HuH-7.5 (cell line): ENCODE measurements around the gene LCLAT1.

Experiments used
- DNase-seq: peaks from one replicate; pipeline ENCODE4 v3.0.0; 2011; ENCODE audit warnings: low spot score

The LCLAT1 gene

GRCh38 chr2:30675758-30676157, 228.7 kb downstream of the LCLAT1 start:
- DNase-seq, result no peak

- DNase-seq, result no peak
Observed at GRCh38 chr2:30677231-30677630, 230.2 kb downstream of the LCLAT1 start.

- DNase-seq, result no peak
Observed at GRCh38 chr2:30677861-30678385, 230.9 kb downstream of the LCLAT1 start.

GRCh38 chr2:30678410-30679137, 231.5 kb downstream of the LCLAT1 start:
- no peak for DNase-seq

- DNase-seq, result no peak
Observed at GRCh38 chr2:30679426-30680088, 232.5 kb downstream of the LCLAT1 start.

- DNase-seq, result no peak
Observed at GRCh38 chr2:30680121-30680520, 233.1 kb downstream of the LCLAT1 start.

- DNase-seq, result no peak
Observed at GRCh38 chr2:30681022-30681421, 234.0 kb downstream of the LCLAT1 start.

GRCh38 chr2:30683236-30683956, 236.3 kb downstream of the LCLAT1 start:
- no peak for DNase-seq

- DNase-seq, result no peak
Observed at GRCh38 chr2:30684026-30684425, 237.0 kb downstream of the LCLAT1 start.

GRCh38 chr2:30684516-30684915, 237.5 kb downstream of the LCLAT1 start:
- DNase-seq, result no peak

- no peak for DNase-seq
Observed at GRCh38 chr2:30684996-30685395, 237.9 kb downstream of the LCLAT1 start.

- DNase-seq, result peak; percentile 51
Observed at GRCh38 chr2:30686000-30686399, 239.0 kb downstream of the LCLAT1 start.

- DNase-seq, result no peak
Observed at GRCh38 chr2:30686669-30687068, 239.6 kb downstream of the LCLAT1 start.

GRCh38 chr2:30688956-30689401, 241.9 kb downstream of the LCLAT1 start:
- DNase-seq, result no peak

- DNase-seq, result no peak
Observed at GRCh38 chr2:30689496-30690125, 242.6 kb downstream of the LCLAT1 start.

- no peak for DNase-seq
Observed at GRCh38 chr2:30690126-30690561, 243.1 kb downstream of the LCLAT1 start.

GRCh38 chr2:30691091-30691947, 244.3 kb downstream of the LCLAT1 start:
- no peak for DNase-seq

- no peak for DNase-seq
Observed at GRCh38 chr2:30691948-30692828, 245.1 kb downstream of the LCLAT1 start.

- DNase-seq, result no peak
Observed at GRCh38 chr2:30692829-30693275, 245.8 kb downstream of the LCLAT1 start.
